Measurements from ENCODE around the gene RUNX2. TPM values are rescaled to one million over a fixed set of nuclear protein-coding genes. Genes with fewer than 3 reads are reported as not detected.

RUNX2 gene
- polyA plus RNA-seq, 1 of the 3 experiments (the other 2 are of a cell fraction): 4.4 TPM

DNA sequence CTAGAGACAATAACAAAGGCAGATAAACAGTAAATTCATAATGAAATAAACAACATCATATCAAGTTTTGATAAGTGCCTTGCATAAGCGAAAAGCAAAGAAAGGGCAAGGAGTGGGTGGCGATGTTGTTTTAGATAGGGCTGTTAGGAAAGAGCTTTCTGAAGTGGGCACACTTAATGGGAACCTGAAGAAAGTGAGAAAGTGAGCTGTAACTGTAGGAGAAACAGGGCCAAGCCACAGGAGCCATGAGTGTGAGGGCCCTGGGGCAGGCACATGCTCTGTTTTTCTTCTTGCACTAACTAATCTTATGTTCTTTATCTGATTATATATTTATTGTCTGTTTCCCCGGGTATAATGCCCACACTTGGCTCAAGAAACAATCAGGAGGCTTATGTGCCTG lies 243.0 kb downstream of the RUNX2 start:
- ChIA-PET CTCF (no interaction called here), POLR2A (no interaction called here)
- no peaks in the 10 kb centered on the region for H3K9me2 ChIP-seq
- H2AFZ ChIP-seq (ENCODE audit: low read depth): no peak overlapping the region
- 48% methylated on average over 3 of the region's 3 CpGs for WGBS (ENCODE audit: low lambda C conversion rate)
- H3K4me3 ChIP-seq (ENCODE audit: low read depth in 2 of 2, low read length in 1 of 2): no peak overlapping the region
- DNase-seq: no peak
- no peaks in the 10 kb centered on the region for H4K20me1 ChIP-seq (ENCODE audit: insufficient read depth)
- no peak overlapping the region for H3K27ac ChIP-seq (ENCODE audit: low read depth in 2 of 2, low read length in 1 of 2)
- H3K9me3 ChIP-seq: no peaks in the 10 kb centered on the region
- TF ChIP-seq FOXJ3 (CRISPR knock-in tag; IDR thresholded peaks at IDR 0.05): no peak
- TF ChIP-seq NRF1 (IDR thresholded peaks at IDR 0.05; ENCODE audit: low read depth, low read length): no peak
- TF ChIP-seq RXRA (IDR thresholded peaks at IDR 0.05; ENCODE audit: borderline replicate concordance, low read depth): no peak
- no peak for TF ChIP-seq USF2 (IDR thresholded peaks at IDR 0.05; ENCODE audit: borderline replicate concordance, low read depth, low read length)
- TF ChIP-seq CHD2 (IDR thresholded peaks at IDR 0.05; ENCODE audit: low read length, partially characterized antibody): no peak
- no peak for TF ChIP-seq PBX3 (IDR thresholded peaks at IDR 0.05)
- no peak for TF ChIP-seq NFIC (IDR thresholded peaks at IDR 0.05; ENCODE audit: borderline replicate concordance)
- no peak for TF ChIP-seq RFX5 (IDR thresholded peaks at IDR 0.05; ENCODE audit: low read length)
- TF ChIP-seq EZH2phosphoT487 (IDR thresholded peaks at IDR 0.05; ENCODE audit: borderline replicate concordance, low read depth): no peak
- TF ChIP-seq TCF12 (IDR thresholded peaks at IDR 0.05): no peak
- no peak for TF ChIP-seq TEAD4 (IDR thresholded peaks at IDR 0.05; ENCODE audit: borderline replicate concordance, insufficient read depth)
- TF ChIP-seq FOSL2 (IDR thresholded peaks at IDR 0.05; ENCODE audit: borderline replicate concordance, low read depth): no peak
- TF ChIP-seq REST (IDR thresholded peaks at IDR 0.05; ENCODE audit: low read depth, low read length): no peak
- TF ChIP-seq ZBTB33 (IDR thresholded peaks at IDR 0.05; ENCODE audit: borderline replicate concordance, low read depth): no peak
- TF ChIP-seq SIN3A (IDR thresholded peaks at IDR 0.05; ENCODE audit: borderline replicate concordance, low read depth, low read length): no peak
- TF ChIP-seq RCOR1 (IDR thresholded peaks at IDR 0.05; ENCODE audit: low read length): no peak
- H3F3A ChIP-seq (replicated peaks; ENCODE audit: insufficient read depth): no peaks in the 10 kb centered on the region
- H3K27me3 ChIP-seq (ENCODE audit: insufficient read depth): no peaks in the 10 kb centered on the region
- H3K4me1 ChIP-seq (ENCODE audit: control insufficient read depth in 1 of 2, insufficient read depth in 2 of 2, low read depth in 1 of 2, low read length in 1 of 2): no peaks in the 10 kb centered on the region
- H3K79me2 ChIP-seq (ENCODE audit: insufficient read depth): no peaks in the 10 kb centered on the region
- no peak overlapping the region for H3K9ac ChIP-seq
- no peak overlapping the region for H3K4me2 ChIP-seq
- no peaks in the 10 kb centered on the region for H3K36me3 ChIP-seq (replicated peaks in 1 of 2; ENCODE audit: control insufficient read depth in 1 of 2, insufficient read depth in 2 of 2, low read length in 1 of 2)
